A549 (cell line): ENCODE data around the gene RASSF3. TPM values are rescaled to one million over a fixed set of nuclear protein-coding genes. Genes with fewer than 3 reads are reported as not detected.

Experiments
- ATAC-seq, 2 experiments: fragments of 200-7000 bp in 1 of 2; fragments of >200 bp in 1 of 2; cut with Nextera tagmentation in 1 of 2; cut with Tn5 transposase in 1 of 2; 3 replicates each; pipeline versions ENCODE4 v1.8.0 to v1.9.1; 2018 to 2020; ENCODE audit warnings: mild to moderate bottlenecking in 1 of 2, moderate library complexity in 1 of 2
- CTCF ChIA-PET: fragments of 300-600 bp; sonication (Branson Sonifier 250); formaldehyde crosslinking; extraction: SDS; loops from one replicate; lab custom pipeline; 2021; ENCODE audit warnings: antibody characterized with exemption, inconsistent platforms; lab: Yijun Ruan, JAX
- POLR2A ChIA-PET: fragments of 350-600 bp; formaldehyde crosslinking; extraction: SDS; loops from one replicate; lab custom pipeline; 2021; ENCODE audit warnings: antibody characterized with exemption, inconsistent platforms; lab: Yijun Ruan, JAX
- DNase-seq, 2 experiments: peaks; one replicate each; pipeline versions ENCODE4 v3.0.0 to v3.0.0-alpha.2; 2011 to 2016; ENCODE audit warnings: low read depth in 1 of 2, low spot score in 1 of 2
- FAIRE-seq: peaks from 2 replicates; lab custom pipeline; 2011; peaks lifted over from hg19 to GRCh38; lab: Jason Lieb, UNC
- H3K27ac ChIP-seq, 2 experiments: fragments of >200 bp; sonication (Bioruptor Twin); formaldehyde crosslinking; 3 replicates each; pipeline ENCODE4 v1.5.1; 2016 to 2017
- H3K4me1 ChIP-seq: fragments of >200 bp; sonication (Bioruptor Twin); formaldehyde crosslinking; 3 replicates; pipeline ENCODE4 v1.6.1; 2016
- H3K4me2 ChIP-seq: fragments of >200 bp; sonication (Bioruptor Twin); formaldehyde crosslinking; 3 replicates; pipeline ENCODE4 v1.6.1; 2016
- H3K4me3 ChIP-seq: fragments of >200 bp; sonication (Bioruptor Twin); formaldehyde crosslinking; 3 replicates; pipeline ENCODE4 v1.5.1; 2016
- H3K9me3 ChIP-seq: fragments of >200 bp; sonication (Bioruptor Twin); formaldehyde crosslinking; 3 replicates; pipeline ENCODE4 v1.6.1; 2016
- ATOH8 ChIP-seq: fragments of 250-450 bp; sonication (Bioruptor Pico); IDR thresholded peaks from 2 replicates; pipeline ENCODE4 v1.5.0; 2020; ENCODE audit warnings: low read depth, mild to moderate bottlenecking, moderate library complexity
- BCL3 ChIP-seq: fragments of >200 bp; sonication (Bioruptor Twin); formaldehyde crosslinking; IDR thresholded peaks from 3 replicates; pipeline ENCODE4 v1.6.1; 2016
- BHLHE40 ChIP-seq: IDR thresholded peaks from 2 replicates; pipeline ENCODE4 v1.6.1; 2012; ENCODE audit warnings: low read depth, low read length, inconsistent platforms
- CHD2 ChIP-seq: fragments of 150-350 bp; IDR thresholded peaks from 2 replicates; pipeline ENCODE4 v1.6.1; 2014; ENCODE audit warnings: low read length; ENCODE audit not compliant: partially characterized antibody
- EHMT2 ChIP-seq: fragments of 200-600 bp; sonication (generic); IDR thresholded peaks from 2 replicates; pipeline ENCODE4 v1.6.1; 2016; ENCODE audit warnings: antibody characterized with exemption, low read depth, mild to moderate bottlenecking, moderate library complexity
- FOSL2 ChIP-seq, 2 experiments: fragments of 450-650 bp in 1 of 2; fragments of >200 bp in 1 of 2; sonication (Bioruptor Twin) in 1 of 2; formaldehyde crosslinking; IDR thresholded peaks; 2 replicates each; pipeline versions ENCODE4 v1.5.0 to v1.6.1; 2016 to 2020; ENCODE audit warnings: mild to moderate bottlenecking in 1 of 2, moderate library complexity in 1 of 2
- FOXS1 ChIP-seq: fragments of 250-450 bp; sonication (Bioruptor Pico); IDR thresholded peaks from 2 replicates; pipeline ENCODE4 v1.5.0; 2020; ENCODE audit warnings: mild to moderate bottlenecking, moderate library complexity
- GATA3 ChIP-seq: IDR thresholded peaks from 2 replicates; pipeline ENCODE4 v1.6.1; 2012; ENCODE audit warnings: borderline replicate concordance
- HDAC2 ChIP-seq: fragments of 200-600 bp; sonication (generic); IDR thresholded peaks from 2 replicates; pipeline ENCODE4 v1.6.1; 2016
- HES2 ChIP-seq: fragments of >200 bp; sonication (Bioruptor Twin); formaldehyde crosslinking; IDR thresholded peaks from 2 replicates; pipeline ENCODE4 v1.6.1; 2016
- HEYL ChIP-seq: fragments of 250-450 bp; sonication (Bioruptor Pico); IDR thresholded peaks from 2 replicates; pipeline ENCODE4 v1.8.0; 2021; ENCODE audit warnings: mild to moderate bottlenecking, moderate library complexity
- HOXB5 ChIP-seq: fragments of 250-450 bp; sonication (Bioruptor Pico); IDR thresholded peaks from 2 replicates; pipeline ENCODE4 v1.5.0; 2020; ENCODE audit warnings: mild to moderate bottlenecking, moderate library complexity
- JUN ChIP-seq, 2 experiments: fragments of >200 bp; sonication (Bioruptor Twin); formaldehyde crosslinking; IDR thresholded peaks; 2 replicates in 1 of 2; 3 replicates in 1 of 2; pipeline ENCODE4 v1.6.1; 2016 to 2017
- MAX ChIP-seq: IDR thresholded peaks from 2 replicates; pipeline ENCODE4 v1.6.1; 2012
- MAZ ChIP-seq: fragments of 150-350 bp; IDR thresholded peaks from 2 replicates; pipeline ENCODE4 v1.6.1; 2014; ENCODE audit warnings: antibody characterized with exemption, low read depth, low read length, borderline replicate concordance
- NR3C1 ChIP-seq: fragments of >200 bp; sonication (Bioruptor Twin); formaldehyde crosslinking; IDR thresholded peaks from 3 replicates; pipeline ENCODE4 v1.6.1; 2017
- PBX3 ChIP-seq: IDR thresholded peaks from 2 replicates; pipeline ENCODE4 v1.6.1; 2012
- PHF8 ChIP-seq: fragments of 200-600 bp; sonication (generic); IDR thresholded peaks from 2 replicates; pipeline ENCODE4 v1.6.1; 2016; ENCODE audit warnings: low read depth, mild to moderate bottlenecking, antibody characterized with exemption, moderate library complexity, borderline replicate concordance
- POLR2A ChIP-seq: IDR thresholded peaks from 2 replicates; pipeline ENCODE4 v1.6.1; 2012; ENCODE audit warnings: mild to moderate bottlenecking, low read length
- RFX5 ChIP-seq: fragments of 450-650 bp; IDR thresholded peaks from 2 replicates; pipeline ENCODE4 v1.7.1; 2014; ENCODE audit warnings: antibody characterized with exemption, mild to moderate bottlenecking, moderate library complexity
- TFCP2L1 ChIP-seq: fragments of 250-450 bp; sonication (Bioruptor Pico); IDR thresholded peaks from 2 replicates; pipeline ENCODE4 v1.5.0; 2021; ENCODE audit warnings: mild to moderate bottlenecking
- TP53 ChIP-seq: fragments of 250-450 bp; sonication (Bioruptor Pico); IDR thresholded peaks from 2 replicates; pipeline ENCODE4 v1.5.0; 2021; ENCODE audit warnings: mild to moderate bottlenecking, moderate library complexity
- WGBS: methylation state at CpG from one replicate; pipeline ENCODE4 v1.1.6; 2017; ENCODE audit errors: missing lambda C conversion rate; 5-methylcytosine and 5-hydroxymethylcytosine counted together
- polyA plus RNA-seq, 4 experiments: library from polyadenylated mRNA; depleted of rRNA in 3 of 4; stranded (reverse); fragments of >200 nt; fragmentation: RNase III in 1 of 4; extraction: RNeasy Plus Mini Kit Qiagen cat#74134 plus additional on column Dnase treatment in 1 of 4; gene quantifications; 2 replicates in 3 of 4; 3 replicates in 1 of 4; pipeline ENCODE4 v1.2.3, GENCODE V29; 2011 to 2017

The RASSF3 gene
- polyA plus RNA-seq, 2 of the 4 experiments (the other 2 are of a cell fraction), result 19.7 to 35.4 TPM

- TF ChIP-seq TP53 (no peak), ATOH8 (CRISPR knock-in tag) (no peak)
Observed at GRCh38 chr12:64724201-64724745, 114.0 kb downstream of the RASSF3 start (continued).

- Histone ChIP-seq H3K9me3 (no peaks in the 10 kb centered on the region), H3K4me1 (peaks cover 13% of the 10 kb centered on the region), H3K4me2 (no peak overlapping the region), H3K27ac (no peak overlapping the region)
- 91% methylated on average over 2 of the region's 2 CpGs for WGBS
- ATAC-seq, result no peak
- TF ChIP-seq FOSL2 (IDR thresholded peaks at IDR 0.05), result no peak
- no peak for TF ChIP-seq FOSL2 (CRISPR knock-in tag; IDR thresholded peaks at IDR 0.05)
- TF ChIP-seq RFX5, result no peak
- TF ChIP-seq NR3C1, result no peak
- no peak for TF ChIP-seq CHD2
- no peak for TF ChIP-seq HES2
- TF ChIP-seq PBX3, result no peak
- TF ChIP-seq, all 56 proteins: peak for 0
- ChIA-PET CTCF (interaction anchor here (0.7 kb wide), 1 partner anchor 11 kb away, joined by 4 read pairs; no protein-coding TSS in a partner anchor), POLR2A (interaction anchor here (0.6 kb wide), 1 partner anchor 120 kb away, joined by 3 read pairs; no protein-coding TSS in a partner anchor)
- no peak for FAIRE-seq
- no peak overlapping the region for H3K4me3 ChIP-seq
- DNase-seq, result no peak
Observed at GRCh38 chr12:64729909-64730587, 119.8 kb downstream of the RASSF3 start.

GRCh38 chr12:64730588-64730969 is 120.3 kb downstream of the RASSF3 start:
- CTCF ChIA-PET, result interaction anchor here (0.7 to 0.9 kb wide), 2 partner anchors 12 to 181 kb away, joined by 3 to 4 read pairs; no protein-coding TSS in a partner anchor
- whole genome bisulfite sequencing, result 88% methylated on average over 2 of the region's 2 CpGs
- H3K9me3 ChIP-seq, result no peaks in the 10 kb centered on the region
- POLR2A ChIA-PET, result interaction anchor here (0.6 kb wide), 1 partner anchor 121 kb away, joined by 3 read pairs; no protein-coding TSS in a partner anchor
- H3K27ac ChIP-seq, result no peak overlapping the region
- DNase-seq (no peak), ATAC-seq (no peak), FAIRE-seq (no peak)
- H3K4me1 ChIP-seq, result peaks cover 13% of the 10 kb centered on the region
- no peak overlapping the region for H3K4me2 ChIP-seq
- H3K4me3 ChIP-seq, result no peak overlapping the region
- TF ChIP-seq FOXS1 (CRISPR knock-in tag) (no peak), PHF8 (no peak), HES2 (no peak), TP53 (no peak), HEYL (CRISPR knock-in tag) (no peak), MAZ (no peak), PBX3 (no peak), TFCP2L1 (CRISPR knock-in tag) (no peak), BHLHE40 (no peak), JUN (IDR thresholded peaks at IDR 0.05) (no peak), POLR2A (no peak), MAX (no peak), BCL3 (no peak), GATA3 (no peak), EHMT2 (no peak), RFX5 (no peak), HOXB5 (CRISPR knock-in tag) (no peak), HDAC2 (no peak)
- TF ChIP-seq, all 56 proteins: peak for 0
